Parathyroid adenoma (tissue), 2 donors: ENCODE data around the gene ZNF236.

Experiments
- H2AFZ ChIP-seq: fragments of 300-600 bp; sonication (generic); one replicate; pipeline ENCODE4 v1.7.0; 2017; ENCODE audit warnings: antibody characterized with exemption, mild to moderate bottlenecking
- H3K27ac ChIP-seq: fragments of 300-600 bp; sonication (generic); one replicate; pipeline ENCODE4 v1.7.0; 2017
- H3K27me3 ChIP-seq: fragments of 300-600 bp; sonication (generic); one replicate; pipeline ENCODE4 v1.7.0; 2017; ENCODE audit warnings: low read length; ENCODE audit not compliant: control insufficient read depth, insufficient read depth
- H3K36me3 ChIP-seq: fragments of 300-600 bp; sonication (generic); one replicate; pipeline ENCODE4 v1.7.0; 2017; ENCODE audit warnings: low read length; ENCODE audit not compliant: control insufficient read depth, insufficient read depth
- H3K4me1 ChIP-seq: fragments of 300-600 bp; sonication (generic); one replicate; pipeline ENCODE4 v1.7.0; 2017; ENCODE audit warnings: control low read depth
- H3K4me2 ChIP-seq: fragments of 300-600 bp; sonication (generic); one replicate; pipeline ENCODE4 v1.7.0; 2017; ENCODE audit warnings: low read length
- H3K4me3 ChIP-seq: fragments of 300-600 bp; sonication (generic); one replicate; pipeline ENCODE4 v1.7.0; 2017; ENCODE audit warnings: low read depth, low read length
- H3K79me2 ChIP-seq: fragments of 300-600 bp; sonication (generic); one replicate; pipeline ENCODE4 v1.7.0; 2017; ENCODE audit warnings: control low read depth
- H3K9ac ChIP-seq: fragments of 300-600 bp; sonication (generic); one replicate; pipeline ENCODE4 v1.7.0; 2017; ENCODE audit warnings: mild to moderate bottlenecking
- H3K9me3 ChIP-seq: fragments of 300-600 bp; sonication (generic); one replicate; pipeline ENCODE4 v1.7.0; 2017; ENCODE audit warnings: low read length; ENCODE audit not compliant: control insufficient read depth
- CTCF ChIP-seq: fragments of 300-600 bp; sonication (generic); IDR thresholded peaks from one replicate; pipeline ENCODE4 v1.7.0; 2017; ENCODE audit warnings: antibody characterized with exemption, mild to moderate bottlenecking
- donor health status: primary hyperparathyroidism.

The ZNF236 gene

GRCh38 chr18:76953583-76954233 is 131.4 kb downstream of the ZNF236 start:
- no peak for TF ChIP-seq CTCF
- Histone ChIP-seq H3K36me3 (no peaks in the 10 kb centered on the region), H3K27me3 (no peaks in the 10 kb centered on the region), H3K4me1 (peaks cover 19% of the 10 kb centered on the region), H3K79me2 (peaks cover 6% of the 10 kb centered on the region), H2AFZ (peak overlapping the region; percentile 50), H3K27ac (peak overlapping the region; percentile 60), H3K9ac (no peak overlapping the region), H3K4me2 (no peak overlapping the region), H3K9me3 (no peaks in the 10 kb centered on the region), H3K4me3 (no peak overlapping the region)

- Histone ChIP-seq H3K9me3 (no peaks in the 10 kb centered on the region), H3K4me3 (no peak overlapping the region), H2AFZ (no peak overlapping the region), H3K36me3 (no peaks in the 10 kb centered on the region), H3K27ac (no peak overlapping the region), H3K27me3 (no peaks in the 10 kb centered on the region), H3K4me1 (peaks cover 30% of the 10 kb centered on the region), H3K9ac (no peak overlapping the region), H3K4me2 (no peak overlapping the region), H3K79me2 (peaks cover 6% of the 10 kb centered on the region)
- no peak for TF ChIP-seq CTCF
Measured at GRCh38 chr18:76955524-76956170, 133.3 kb downstream of the ZNF236 start.

DNA sequence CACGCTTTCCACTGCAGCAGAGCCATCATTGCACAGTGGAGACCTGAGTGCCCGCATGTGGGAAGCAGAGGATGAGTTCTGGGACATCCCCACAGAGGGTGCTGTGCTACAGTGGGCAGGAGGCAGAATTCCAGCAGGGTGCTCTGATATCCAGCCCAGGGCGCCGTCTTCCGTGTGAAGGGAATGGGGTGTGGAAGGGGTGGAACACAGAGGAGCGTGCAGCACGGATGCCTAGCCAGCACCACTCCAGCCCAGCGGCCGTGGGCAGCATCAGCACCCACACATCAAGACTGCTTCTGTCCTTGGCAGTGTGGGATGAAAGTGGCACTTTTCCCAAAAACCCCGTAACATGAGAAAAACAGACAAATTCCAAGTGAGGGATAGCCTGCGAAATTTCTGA is 134.3 kb downstream of the ZNF236 start:
- Histone ChIP-seq H3K9ac (no peak overlapping the region), H3K36me3 (no peaks in the 10 kb centered on the region), H3K27ac (no peak overlapping the region), H3K4me2 (no peak overlapping the region), H3K9me3 (no peaks in the 10 kb centered on the region), H3K27me3 (no peaks in the 10 kb centered on the region), H3K79me2 (peaks cover 6% of the 10 kb centered on the region), H3K4me3 (no peak overlapping the region), H3K4me1 (peaks cover 30% of the 10 kb centered on the region), H2AFZ (no peak overlapping the region)
- TF ChIP-seq CTCF: no peak

- Histone ChIP-seq H3K9ac (no peak overlapping the region), H3K27ac (peak overlapping the region; percentile 78)
- no peak for TF ChIP-seq CTCF
Measured at GRCh38 chr18:76957384-76958355, 135.3 kb downstream of the ZNF236 start.

More at GRCh38 chr18:76957384-76958355, 135.3 kb downstream of the ZNF236 start:
- Histone ChIP-seq H3K27me3 (no peaks in the 10 kb centered on the region), H3K4me3 (no peak overlapping the region), H3K4me2 (no peak overlapping the region), H2AFZ (no peak overlapping the region), H3K9me3 (no peaks in the 10 kb centered on the region), H3K4me1 (peaks cover 30% of the 10 kb centered on the region), H3K79me2 (peaks cover 6% of the 10 kb centered on the region), H3K36me3 (no peaks in the 10 kb centered on the region)
